Osteoblast (primary cell): ENCODE measurements around the gene GJB5. TPM values are rescaled to one million over a fixed set of nuclear protein-coding genes. Genes with fewer than 3 reads are reported as not detected.

ENCODE experiments used
- DNase-seq: peaks from one replicate; pipeline ENCODE4 v3.0.0; 2011; ENCODE audit warnings: low spot score, mixed read lengths; ENCODE audit not compliant: insufficient read length; ENCODE audit errors: missing footprints
- H2AFZ ChIP-seq: 2 replicates; pipeline ENCODE4 v1.6.0; 2011; ENCODE audit warnings: mild to moderate bottlenecking, low read length
- H3K27ac ChIP-seq: 2 replicates; pipeline ENCODE4 v1.5.1; 2011; ENCODE audit warnings: mild to moderate bottlenecking, low read depth, low read length, moderate library complexity
- H3K27me3 ChIP-seq: 2 replicates; pipeline ENCODE4 v1.6.0; 2012; ENCODE audit warnings: mild to moderate bottlenecking, control low read depth, inconsistent platforms, low read length, moderate library complexity; ENCODE audit not compliant: insufficient read depth
- H3K36me3 ChIP-seq: 2 replicates; pipeline ENCODE4 v1.5.1; 2011; ENCODE audit warnings: mild to moderate bottlenecking, low read length, control low read depth, moderate library complexity; ENCODE audit not compliant: insufficient read depth
- H3K4me1 ChIP-seq: 2 replicates; pipeline ENCODE4 v1.5.1; 2011; ENCODE audit warnings: mild to moderate bottlenecking, low read length, control low read depth, moderate library complexity; ENCODE audit not compliant: insufficient read depth
- H3K4me2 ChIP-seq: 2 replicates; pipeline ENCODE4 v1.6.0; 2011; ENCODE audit warnings: mild to moderate bottlenecking, low read length; ENCODE audit not compliant: insufficient read depth
- H3K4me3 ChIP-seq: fragments of 200-600 bp; sonication (generic); 3 replicates; pipeline ENCODE4 v1.5.1; 2012; ENCODE audit warnings: mild to moderate bottlenecking, low read length, inconsistent platforms; ENCODE audit not compliant: insufficient read depth
- H3K79me2 ChIP-seq: 2 replicates; pipeline ENCODE4 v1.6.0; 2012; ENCODE audit warnings: mild to moderate bottlenecking, low read length, control low read depth, inconsistent platforms; ENCODE audit not compliant: insufficient read depth
- H3K9me3 ChIP-seq: 2 replicates; pipeline ENCODE4 v1.5.1; 2011; ENCODE audit warnings: low read depth, low read length, control low read depth
- H4K20me1 ChIP-seq: 2 replicates; pipeline ENCODE4 v1.6.0; 2012; ENCODE audit warnings: mild to moderate bottlenecking, low read length, control low read depth; ENCODE audit not compliant: insufficient read depth
- total RNA-seq: library from RNA; depleted of rRNA; stranded (reverse); fragments of >200 nt; gene quantifications from 2 replicates; pipeline ENCODE4 v1.2.3, GENCODE V29; 2012
- TF ChIP-seq, protein P1 (sequence below): IDR thresholded peaks from 2 replicates; pipeline ENCODE4 v1.5.1; 2011; ENCODE audit warnings: mild to moderate bottlenecking, low read depth, low read length, moderate library complexity; ENCODE audit errors: extremely low read depth

GJB5 gene
- total RNA-seq, 1 donor, result not detected

DNA sequence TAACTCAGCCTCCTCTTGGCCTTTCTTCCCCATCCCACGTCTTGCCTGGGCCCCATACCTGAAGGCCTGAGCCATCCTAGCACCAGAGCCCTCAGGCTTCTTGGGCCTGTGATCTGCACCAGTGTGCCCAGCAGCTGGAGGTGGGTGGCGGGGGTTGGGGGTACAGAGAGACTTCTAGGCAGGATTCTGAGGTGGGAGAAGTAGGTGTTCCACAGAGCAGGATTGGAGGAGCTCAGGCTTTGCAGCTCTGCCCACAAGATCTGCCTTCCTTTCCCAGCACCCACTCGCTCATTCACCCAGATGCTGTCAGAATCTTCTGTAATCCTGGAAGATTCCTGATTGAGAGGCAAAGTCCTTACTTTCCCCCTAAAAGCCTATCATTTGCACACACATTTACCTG, 10.0 kb upstream of the GJB5 start:
- no peak for DNase-seq
- Histone ChIP-seq H3K36me3 (no peaks in the 10 kb centered on the region), H3K27ac (no peak overlapping the region)

DNA sequence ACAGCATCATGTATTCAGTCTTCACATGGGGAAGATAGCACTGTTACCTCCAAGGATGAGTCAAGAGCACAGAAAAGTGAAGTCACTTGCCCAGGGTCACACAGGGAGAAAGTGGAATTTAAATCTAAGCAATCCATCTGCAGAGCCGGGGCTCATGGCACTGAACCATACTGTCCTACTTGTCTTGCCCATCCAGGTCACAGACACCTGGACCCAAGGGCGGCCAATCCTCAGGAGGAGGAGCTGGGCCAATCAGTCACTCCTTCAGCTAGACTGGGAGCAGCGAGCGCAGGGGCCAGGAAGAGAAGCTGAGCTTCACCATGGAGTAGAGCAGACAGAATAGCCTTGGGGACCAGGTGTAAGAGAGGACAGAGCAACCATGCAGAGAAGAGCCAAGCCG, 9.2 kb upstream of the GJB5 start:
- Histone ChIP-seq H3K36me3 (no peaks in the 10 kb centered on the region), H3K9me3 (no peaks in the 10 kb centered on the region), H3K4me1 (no peaks in the 10 kb centered on the region), H3K4me2 (no peak overlapping the region), H3K4me3 (no peak overlapping the region), H3K27me3 (no peaks in the 10 kb centered on the region), H3K79me2 (no peaks in the 10 kb centered on the region), H4K20me1 (no peaks in the 10 kb centered on the region), H2AFZ (no peak overlapping the region), H3K27ac (no peak overlapping the region)
- TF ChIP-seq, protein P1, sequence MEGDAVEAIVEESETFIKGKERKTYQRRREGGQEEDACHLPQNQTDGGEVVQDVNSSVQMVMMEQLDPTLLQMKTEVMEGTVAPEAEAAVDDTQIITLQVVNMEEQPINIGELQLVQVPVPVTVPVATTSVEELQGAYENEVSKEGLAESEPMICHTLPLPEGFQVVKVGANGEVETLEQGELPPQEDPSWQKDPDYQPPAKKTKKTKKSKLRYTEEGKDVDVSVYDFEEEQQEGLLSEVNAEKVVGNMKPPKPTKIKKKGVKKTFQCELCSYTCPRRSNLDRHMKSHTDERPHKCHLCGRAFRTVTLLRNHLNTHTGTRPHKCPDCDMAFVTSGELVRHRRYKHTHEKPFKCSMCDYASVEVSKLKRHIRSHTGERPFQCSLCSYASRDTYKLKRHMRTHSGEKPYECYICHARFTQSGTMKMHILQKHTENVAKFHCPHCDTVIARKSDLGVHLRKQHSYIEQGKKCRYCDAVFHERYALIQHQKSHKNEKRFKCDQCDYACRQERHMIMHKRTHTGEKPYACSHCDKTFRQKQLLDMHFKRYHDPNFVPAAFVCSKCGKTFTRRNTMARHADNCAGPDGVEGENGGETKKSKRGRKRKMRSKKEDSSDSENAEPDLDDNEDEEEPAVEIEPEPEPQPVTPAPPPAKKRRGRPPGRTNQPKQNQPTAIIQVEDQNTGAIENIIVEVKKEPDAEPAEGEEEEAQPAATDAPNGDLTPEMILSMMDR, result no peak
- no peak for DNase-seq

More for the DNA sequence above, 10.0 kb upstream of the GJB5 start:
- Histone ChIP-seq H3K79me2 (no peaks in the 10 kb centered on the region), H3K4me2 (no peak overlapping the region), H3K9me3 (no peaks in the 10 kb centered on the region), H3K4me3 (no peak overlapping the region), H2AFZ (no peak overlapping the region), H3K4me1 (no peaks in the 10 kb centered on the region), H4K20me1 (no peaks in the 10 kb centered on the region), H3K27me3 (no peaks in the 10 kb centered on the region)
- TF ChIP-seq, protein P1, result no peak

DNA sequence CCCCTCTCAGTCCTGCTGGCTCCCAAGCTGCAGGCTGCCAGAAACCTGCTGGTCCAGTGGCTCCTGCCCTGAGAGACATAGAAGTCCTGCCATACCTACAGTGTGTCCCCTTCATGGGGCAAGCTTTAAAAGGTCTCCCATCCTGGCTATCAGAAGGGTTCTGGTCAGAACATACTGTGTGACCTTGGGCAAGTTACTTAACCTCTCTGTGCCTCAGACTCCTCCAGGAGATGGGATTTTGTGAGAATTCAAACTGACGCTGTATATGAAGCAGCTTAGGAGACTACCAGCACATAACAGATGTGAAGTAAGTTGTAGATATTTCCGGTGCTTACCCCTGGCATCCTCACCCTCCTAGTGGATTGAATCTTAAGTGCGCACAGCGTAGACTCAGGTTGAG, 8.7 kb upstream of the GJB5 start:
- Histone ChIP-seq H2AFZ (no peak overlapping the region), H3K27ac (no peak overlapping the region), H3K4me1 (no peaks in the 10 kb centered on the region), H3K36me3 (no peaks in the 10 kb centered on the region), H3K4me2 (no peak overlapping the region), H3K4me3 (no peak overlapping the region), H3K27me3 (no peaks in the 10 kb centered on the region), H4K20me1 (no peaks in the 10 kb centered on the region), H3K79me2 (no peaks in the 10 kb centered on the region), H3K9me3 (no peaks in the 10 kb centered on the region)
- TF ChIP-seq, protein P1, result no peak
- no peak for DNase-seq

DNA sequence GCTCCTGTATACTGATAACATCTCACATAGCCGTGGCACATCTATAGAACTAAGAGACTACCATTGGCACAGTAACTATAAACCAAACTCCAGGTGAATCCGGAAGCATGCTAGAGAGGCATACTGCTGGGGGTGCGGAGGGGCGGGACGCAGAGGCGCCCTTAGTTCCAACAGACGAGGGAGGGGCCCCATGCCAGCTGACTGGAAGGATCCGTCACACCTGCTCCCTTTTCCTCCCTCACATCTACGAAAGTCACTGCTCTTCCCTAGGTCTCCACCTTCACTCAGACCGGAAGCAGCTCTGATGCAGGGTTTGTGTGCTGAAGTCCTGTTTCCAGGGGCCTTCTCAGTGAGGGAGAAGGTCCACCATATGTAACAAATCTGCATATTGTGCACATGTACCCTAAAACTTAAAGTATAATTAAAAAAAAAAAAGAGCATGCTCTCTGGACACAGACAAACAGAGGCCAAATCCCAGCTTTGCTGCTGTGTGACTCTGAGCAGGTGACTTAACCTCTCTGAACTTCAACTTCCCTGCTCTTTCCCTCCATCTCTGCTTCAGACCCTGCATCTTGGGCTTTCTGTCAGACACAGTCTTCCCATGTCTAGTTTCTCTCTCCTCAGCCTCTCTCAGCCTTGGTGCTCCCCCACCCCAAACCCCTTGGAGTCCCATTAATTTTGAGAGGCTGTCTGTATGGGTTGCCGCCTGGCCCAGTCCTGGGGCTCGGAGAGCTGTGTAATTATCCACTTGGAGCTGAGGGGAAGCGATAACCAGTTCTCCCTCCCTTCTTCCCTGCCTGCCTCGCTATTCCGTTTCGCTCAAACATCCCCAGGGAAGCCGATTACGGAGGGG, 7.8 kb upstream of the GJB5 start:
- TF ChIP-seq, protein P1, result no peak
- no peaks in the 10 kb centered on the region for H4K20me1 ChIP-seq
- no peaks in the 10 kb centered on the region for H3K36me3 ChIP-seq
- H3K9me3 ChIP-seq, result no peaks in the 10 kb centered on the region
- H2AFZ ChIP-seq, result no peak overlapping the region
- no peak overlapping the region for H3K27ac ChIP-seq
- no peak overlapping the region for H3K4me2 ChIP-seq
- no peaks in the 10 kb centered on the region for H3K79me2 ChIP-seq
- DNase-seq, result no peak
- H3K4me3 ChIP-seq, result no peak overlapping the region
- no peaks in the 10 kb centered on the region for H3K27me3 ChIP-seq
- no peaks in the 10 kb centered on the region for H3K4me1 ChIP-seq
